ENCODE results near the gene PAM.

The PAM gene

GRCh38 chr5:103031607-103032006 is 276.5 kb downstream of the PAM start:
- H3K4me3 ChIP-seq (replicated peaks; ENCODE audit: insufficient read depth, low read length) = no peak overlapping the region
- DNase-seq (ENCODE audit: low read depth in 1 of 2, low spot score in 1 of 2) = no peak
- no peak overlapping the region for H3K27ac ChIP-seq (replicated peaks)
- H3K27me3 ChIP-seq (ENCODE audit: insufficient read depth, poor library complexity, severe bottlenecking) = no peaks in the 10 kb centered on the region
- no peak for TF ChIP-seq REST (IDR thresholded peaks at IDR 0.05; ENCODE audit: insufficient replicate concordance, low read depth)
- no peak for TF ChIP-seq POLR2AphosphoS5 (IDR thresholded peaks at IDR 0.05; ENCODE audit: low read depth)
- TF ChIP-seq SPI1 (IDR thresholded peaks at IDR 0.05; ENCODE audit: borderline replicate concordance, low read depth) = no peak
- TF ChIP-seq CTCF (IDR thresholded peaks at IDR 0.05; ENCODE audit: insufficient read depth, low read length) = no peak
- no peak for TF ChIP-seq GABPA (IDR thresholded peaks at IDR 0.05; ENCODE audit: low read depth)

DNA sequence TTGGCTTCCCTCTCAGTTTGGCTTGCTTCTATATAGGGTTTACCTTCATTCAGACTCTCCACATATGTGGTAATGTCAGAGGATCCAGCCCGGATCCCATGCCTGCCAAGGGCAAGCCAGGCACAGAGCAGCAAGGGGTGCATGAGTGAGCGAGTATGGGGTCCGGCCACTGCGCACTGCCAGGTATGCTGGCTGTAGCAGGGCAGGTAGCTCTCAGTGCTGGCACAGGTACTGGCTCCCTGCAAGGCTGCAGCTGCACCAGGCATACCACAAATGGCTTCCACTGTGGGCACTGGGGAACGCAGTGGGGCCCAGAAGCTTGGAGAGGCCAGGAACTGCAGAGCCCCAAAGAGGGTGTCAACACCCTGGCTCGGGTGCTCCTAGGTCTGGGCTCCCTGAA is 278.6 kb downstream of the PAM start:
- Histone ChIP-seq H3K27me3 (ENCODE audit: insufficient read depth, poor library complexity, severe bottlenecking) (no peaks in the 10 kb centered on the region), H3K4me3 (replicated peaks; ENCODE audit: insufficient read depth, low read length) (no peak overlapping the region), H3K27ac (replicated peaks) (no peak overlapping the region)
- no peak for TF ChIP-seq POLR2AphosphoS5 (IDR thresholded peaks at IDR 0.05; ENCODE audit: low read depth)
- no peak for TF ChIP-seq GABPA (IDR thresholded peaks at IDR 0.05; ENCODE audit: low read depth)
- TF ChIP-seq REST (IDR thresholded peaks at IDR 0.05; ENCODE audit: insufficient replicate concordance, low read depth) = no peak
- TF ChIP-seq SPI1 (IDR thresholded peaks at IDR 0.05; ENCODE audit: borderline replicate concordance, low read depth) = no peak
- TF ChIP-seq CTCF (IDR thresholded peaks at IDR 0.05; ENCODE audit: insufficient read depth, low read length) = no peak
- DNase-seq (ENCODE audit: low read depth in 1 of 2, low spot score in 1 of 2) = no peak

- no peaks in the 10 kb centered on the region for H3K27me3 ChIP-seq (ENCODE audit: insufficient read depth, poor library complexity, severe bottlenecking)
- no peak for DNase-seq (ENCODE audit: low read depth in 1 of 2, low spot score in 1 of 2)
- TF ChIP-seq REST (IDR thresholded peaks at IDR 0.05; ENCODE audit: insufficient replicate concordance, low read depth) (no peak), POLR2AphosphoS5 (IDR thresholded peaks at IDR 0.05; ENCODE audit: low read depth) (no peak), GABPA (IDR thresholded peaks at IDR 0.05; ENCODE audit: low read depth) (no peak), SPI1 (IDR thresholded peaks at IDR 0.05; ENCODE audit: borderline replicate concordance, low read depth) (no peak), CTCF (IDR thresholded peaks at IDR 0.05; ENCODE audit: insufficient read depth, low read length) (no peak)
- H3K4me3 ChIP-seq (replicated peaks; ENCODE audit: insufficient read depth, low read length) = no peak overlapping the region
- no peak overlapping the region for H3K27ac ChIP-seq (replicated peaks)
Observed at GRCh38 chr5:103034662-103035392, 279.7 kb downstream of the PAM start.
